ENCODE measurements around the gene CUX1. TPM values are rescaled to one million over a fixed set of nuclear protein-coding genes. Genes with fewer than 3 reads are reported as not detected.

CUX1 gene
- total RNA-seq, 4 donors from 2014 or later: 64.1 to 142 (median 111) TPM

GRCh38 chr7:102072003-102072402 is 254.6 kb downstream of the CUX1 start:
- peaks cover 0 to 41% (median 0%) of the 10 kb centered on the region in 3 donors for H3K36me3 ChIP-seq
- H3K27ac ChIP-seq: no peak overlapping the region
- no peaks in the 10 kb centered on the region for H3K9me3 ChIP-seq
- no peaks in the 10 kb centered on the region for H3K4me1 ChIP-seq
- DNase-seq: no peak
- no peak overlapping the region for H3K4me3 ChIP-seq
- H3K27me3 ChIP-seq: no peaks in the 10 kb centered on the region
- TF ChIP-seq CTCF (IDR thresholded peaks at IDR 0.05): no peak
- no peak for TF ChIP-seq POLR2A (IDR thresholded peaks at IDR 0.05)

DNA sequence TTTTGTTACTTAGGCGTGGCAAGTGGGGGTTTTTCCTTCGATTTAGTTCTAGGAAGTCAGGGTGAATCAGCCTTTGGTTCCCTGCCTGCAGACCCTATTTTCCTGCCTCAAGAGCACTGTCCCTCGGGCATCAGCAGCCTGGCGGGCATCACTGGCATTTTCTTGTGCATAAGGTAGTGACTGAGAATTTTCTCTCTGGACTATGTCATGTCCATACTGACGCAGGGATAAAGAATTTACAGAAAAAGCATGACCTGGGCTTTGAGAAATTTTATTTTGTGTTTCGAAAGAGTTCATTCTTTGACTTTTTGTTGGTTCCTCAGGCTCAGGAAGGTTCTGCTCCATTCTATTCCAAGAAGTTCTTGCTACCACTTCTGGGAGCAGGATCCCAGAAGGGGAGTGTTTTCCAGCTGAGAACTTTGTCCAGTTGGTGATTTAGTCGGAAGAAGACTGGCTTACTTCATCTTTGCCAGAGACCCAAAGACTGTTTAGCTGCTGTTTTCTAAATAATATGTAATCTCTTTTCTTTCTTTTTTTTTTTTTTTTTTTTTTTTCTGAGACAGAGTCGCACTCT is 255.3 kb downstream of the CUX1 start:
- TF ChIP-seq POLR2A (IDR thresholded peaks at IDR 0.05) (no peak), CTCF (IDR thresholded peaks at IDR 0.05) (no peak)
- no peak overlapping the region for H3K4me3 ChIP-seq
- peaks cover 0 to 41% (median 0%) of the 10 kb centered on the region in 3 donors for H3K36me3 ChIP-seq
- DNase-seq: no peak
- no peaks in the 10 kb centered on the region for H3K27me3 ChIP-seq
- no peaks in the 10 kb centered on the region for H3K9me3 ChIP-seq
- H3K27ac ChIP-seq: no peak overlapping the region
- no peaks in the 10 kb centered on the region for H3K4me1 ChIP-seq

- TF ChIP-seq POLR2A (IDR thresholded peaks at IDR 0.05) (no peak), CTCF (IDR thresholded peaks at IDR 0.05) (no peak)
- no peak for DNase-seq
- Histone ChIP-seq H3K9me3 (no peaks in the 10 kb centered on the region), H3K4me1 (no peaks in the 10 kb centered on the region), H3K27me3 (no peaks in the 10 kb centered on the region), H3K36me3 (peaks cover 0 to 41% (median 0%) of the 10 kb centered on the region in 3 donors), H3K27ac (no peak overlapping the region), H3K4me3 (no peak overlapping the region)
These were observed 256.8 kb downstream of the CUX1 start for GRCh38 chr7:102073931-102074880.

DNA sequence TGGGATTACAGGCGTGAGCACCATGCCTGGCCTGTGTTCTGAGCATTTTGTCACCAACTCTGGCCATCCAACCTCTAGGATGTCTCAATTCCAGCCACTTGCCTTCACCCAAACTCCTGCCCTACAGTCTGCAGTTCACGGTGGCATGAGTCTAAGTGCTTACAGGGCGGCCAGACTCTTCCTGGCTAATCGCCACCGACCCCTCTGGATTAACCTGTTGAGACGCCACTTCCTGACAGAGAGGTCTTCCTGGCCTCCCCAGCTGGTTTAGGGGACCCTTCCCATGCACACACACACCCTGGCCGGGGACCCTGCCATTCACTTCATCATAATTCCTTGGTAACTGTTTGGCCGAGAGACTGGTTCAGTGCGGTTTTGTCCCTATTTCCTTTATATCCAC is 257.7 kb downstream of the CUX1 start:
- Histone ChIP-seq H3K9me3 (no peaks in the 10 kb centered on the region), H3K4me1 (no peaks in the 10 kb centered on the region), H3K27me3 (no peaks in the 10 kb centered on the region), H3K27ac (no peak overlapping the region), H3K4me3 (no peak overlapping the region), H3K36me3 (peaks cover 0 to 41% (median 0%) of the 10 kb centered on the region in 3 donors)
- TF ChIP-seq POLR2A (IDR thresholded peaks at IDR 0.05) (no peak), CTCF (IDR thresholded peaks at IDR 0.05) (no peak)
- DNase-seq: no peak

GRCh38 chr7:102075553-102076135 is 258.2 kb downstream of the CUX1 start:
- TF ChIP-seq POLR2A (IDR thresholded peaks at IDR 0.05) (no peak), CTCF (IDR thresholded peaks at IDR 0.05) (no peak)
- H3K36me3 ChIP-seq: peaks cover 0 to 37% (median 0%) of the 10 kb centered on the region in 3 donors
- no peak overlapping the region for H3K27ac ChIP-seq
- no peak overlapping the region for H3K4me3 ChIP-seq
- H3K4me1 ChIP-seq: no peaks in the 10 kb centered on the region
- H3K9me3 ChIP-seq: no peaks in the 10 kb centered on the region
- DNase-seq: no peak
- H3K27me3 ChIP-seq: no peaks in the 10 kb centered on the region
